Thyroid gland (tissue), 4 donors: ENCODE results near the gene CDK11A.
"Not testable (repeated sequence)": the region's sequence is repeated elsewhere in the genome, so short reads cannot be mapped to it uniquely, and the experiment has no call there.

ENCODE experiments used
- CTCF ChIP-seq, 6 experiments: fragments of 200-600 bp in 3 of 6; fragments of 450-650 bp in 3 of 6; sonication (generic) in 3 of 6; IDR thresholded peaks; one replicate each; pipeline ENCODE4 v1.5.1; 2016 to 2019; ENCODE audit warnings: antibody characterized with exemption in 6 of 6, mild to moderate bottlenecking in 2 of 6, inconsistent platforms in 1 of 6, moderate library complexity in 1 of 6
- POLR2A ChIP-seq, 2 donors: fragments of 450-650 bp; IDR thresholded peaks; one replicate each; pipeline ENCODE4 v1.6.1; 2017; ENCODE audit warnings: antibody characterized with exemption in 2 of 2, mild to moderate bottlenecking in 2 of 2, moderate library complexity in 1 of 2

- not testable (repeated sequence) for TF ChIP-seq CTCF, POLR2A (IDR thresholded peaks at IDR 0.05)
Measured at GRCh38 chr1:1700557-1700956, 23.6 kb downstream of the CDK11A start.
